Activated CD8-positive, alpha-beta memory T cell treated with anti-CD3 and anti-CD28 coated beads, Interleukin-2, amount 50 U/mL, for 24 hours (primary cell): ENCODE results near the gene NSFL1C.

Experiments used
- DNase-seq: peaks from one replicate; pipeline ENCODE4 v3.0.0-alpha.2; 2020; ENCODE audit errors: extremely low read depth

Gene NSFL1C

GRCh38 chr20:1484438-1485116, 17.9 kb upstream of the NSFL1C start:
- no peak for DNase-seq

- no peak for DNase-seq
Measured at GRCh38 chr20:1479831-1480595, 13.4 kb upstream of the NSFL1C start.

GRCh38 chr20:1478566-1478965, 11.9 kb upstream of the NSFL1C start:
- no peak for DNase-seq

DNA sequence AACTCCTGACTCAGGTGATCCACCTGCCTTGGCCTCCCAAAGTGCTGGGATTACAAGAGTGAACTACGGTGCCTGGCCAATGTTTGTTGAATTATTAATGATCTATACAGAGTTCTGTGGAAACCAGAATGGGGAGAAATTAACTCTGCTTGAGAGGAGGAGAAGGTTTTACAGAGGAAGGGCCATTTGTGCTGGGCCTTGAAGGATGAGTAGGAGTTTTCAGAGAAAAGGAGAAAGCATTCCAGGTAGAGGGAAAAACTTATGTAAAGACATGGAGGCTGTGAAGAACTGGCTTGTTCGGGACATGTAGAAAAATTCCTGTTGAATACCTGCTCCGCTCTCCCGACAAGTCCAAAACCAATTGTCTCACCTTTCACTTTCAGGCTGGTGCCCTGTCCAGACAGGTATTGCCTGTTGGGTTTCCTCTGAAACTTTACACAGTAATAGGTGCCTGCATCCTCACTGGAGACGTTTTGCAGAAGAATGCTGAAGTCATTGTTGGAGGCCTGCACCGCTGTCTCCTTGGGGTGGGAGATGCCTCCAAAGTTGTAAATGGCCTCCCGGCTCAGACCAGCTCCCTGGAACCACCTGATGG, 11.3 kb upstream of the NSFL1C start:
- no peak for DNase-seq

GRCh38 chr20:1474817-1475603, 8.4 kb upstream of the NSFL1C start:
- DNase-seq: no peak

- no peak for DNase-seq
Measured at GRCh38 chr20:1474325-1474724, 7.7 kb upstream of the NSFL1C start.

DNA sequence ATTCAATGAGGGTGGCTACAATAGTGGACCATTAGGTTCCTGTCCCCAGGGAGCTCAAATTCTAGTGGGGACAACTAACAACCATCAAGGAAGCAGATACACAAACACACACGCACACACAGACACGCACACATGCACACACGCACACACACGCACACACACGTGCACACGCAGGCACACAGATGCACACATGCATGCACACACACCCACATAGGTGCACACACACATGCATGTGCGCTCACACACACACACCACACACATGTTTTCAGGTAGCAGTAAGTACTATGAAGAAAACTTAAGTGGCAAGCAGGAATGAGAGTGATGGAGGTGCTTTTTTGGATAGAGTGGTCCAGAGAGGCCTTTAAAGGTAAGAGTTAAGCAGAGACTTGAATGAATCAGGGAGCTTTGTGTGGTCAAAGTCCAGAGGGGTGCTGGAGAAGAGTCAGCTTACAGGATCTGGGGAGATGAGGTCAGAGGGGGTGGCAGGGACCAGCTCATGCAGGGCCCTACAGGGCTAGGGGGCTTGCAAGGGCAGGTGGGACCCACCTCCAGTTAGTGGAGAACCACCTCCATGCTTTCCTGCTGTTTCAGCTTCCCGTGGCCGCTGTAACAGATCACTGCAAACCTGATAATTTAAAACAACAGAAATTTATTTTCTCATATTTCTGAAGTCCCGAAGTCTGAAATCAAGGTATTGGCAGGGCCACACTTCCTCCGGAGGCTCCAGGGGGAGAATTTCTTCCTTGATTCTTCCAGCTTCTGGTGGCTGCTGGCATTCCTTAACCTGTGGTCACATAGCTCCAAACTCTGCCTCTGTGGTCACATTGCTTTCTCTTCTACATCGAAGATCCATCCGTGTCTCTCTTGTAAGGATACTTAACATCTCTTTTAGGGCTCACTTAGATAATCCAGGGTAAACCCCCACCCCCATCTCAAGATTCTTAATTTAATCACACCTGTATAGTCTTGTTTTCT, 6.9 kb upstream of the NSFL1C start:
- DNase-seq: no peak

DNA sequence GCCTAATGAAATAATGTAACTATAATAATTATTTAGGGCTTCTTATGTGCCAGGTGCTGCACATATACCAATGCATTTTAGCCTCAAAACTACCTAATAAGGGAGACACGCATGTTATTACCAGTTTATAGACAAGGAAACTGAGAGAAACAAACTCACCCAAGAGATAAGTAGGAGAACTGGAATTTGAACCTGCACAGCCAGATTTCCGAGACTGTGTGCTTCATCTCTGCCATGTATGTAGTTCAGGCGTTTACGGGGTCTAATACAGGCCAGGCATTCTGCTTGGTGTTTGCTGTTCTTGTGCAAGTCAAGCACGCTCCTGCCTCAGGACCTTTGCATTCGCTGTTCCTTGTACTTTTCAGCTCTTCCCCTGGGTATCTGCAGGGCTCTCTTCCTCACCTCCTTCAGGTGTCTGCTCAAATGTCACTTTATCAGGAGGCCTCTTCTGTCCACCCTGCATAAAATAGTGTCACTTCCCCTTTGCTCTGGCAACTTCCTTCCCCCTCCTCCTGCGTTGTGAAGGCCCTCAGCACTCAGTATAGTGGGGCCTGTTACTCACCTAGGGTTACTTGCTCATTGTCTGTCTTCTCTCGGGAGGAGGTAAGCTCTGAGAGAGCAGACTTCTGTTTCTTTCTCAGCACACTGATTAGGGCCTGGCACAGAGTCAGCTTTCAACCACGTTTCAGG, 6.1 kb upstream of the NSFL1C start:
- no peak for DNase-seq

GRCh38 chr20:1471242-1471641, 4.6 kb upstream of the NSFL1C start:
- no peak for DNase-seq

GRCh38 chr20:1469925-1470571, 3.4 kb upstream of the NSFL1C start:
- no peak for DNase-seq

GRCh38 chr20:1469306-1469905, 2.8 kb upstream of the NSFL1C start:
- no peak for DNase-seq

- DNase-seq: no peak
Measured at GRCh38 chr20:1468117-1468624, 1.5 kb upstream of the NSFL1C start.

GRCh38 chr20:1467355-1468116, 887 bp upstream of the NSFL1C start:
- no peak for DNase-seq

GRCh38 chr20:1467082-1467354, 369 bp upstream of the NSFL1C start:
- DNase-seq: no peak

DNA sequence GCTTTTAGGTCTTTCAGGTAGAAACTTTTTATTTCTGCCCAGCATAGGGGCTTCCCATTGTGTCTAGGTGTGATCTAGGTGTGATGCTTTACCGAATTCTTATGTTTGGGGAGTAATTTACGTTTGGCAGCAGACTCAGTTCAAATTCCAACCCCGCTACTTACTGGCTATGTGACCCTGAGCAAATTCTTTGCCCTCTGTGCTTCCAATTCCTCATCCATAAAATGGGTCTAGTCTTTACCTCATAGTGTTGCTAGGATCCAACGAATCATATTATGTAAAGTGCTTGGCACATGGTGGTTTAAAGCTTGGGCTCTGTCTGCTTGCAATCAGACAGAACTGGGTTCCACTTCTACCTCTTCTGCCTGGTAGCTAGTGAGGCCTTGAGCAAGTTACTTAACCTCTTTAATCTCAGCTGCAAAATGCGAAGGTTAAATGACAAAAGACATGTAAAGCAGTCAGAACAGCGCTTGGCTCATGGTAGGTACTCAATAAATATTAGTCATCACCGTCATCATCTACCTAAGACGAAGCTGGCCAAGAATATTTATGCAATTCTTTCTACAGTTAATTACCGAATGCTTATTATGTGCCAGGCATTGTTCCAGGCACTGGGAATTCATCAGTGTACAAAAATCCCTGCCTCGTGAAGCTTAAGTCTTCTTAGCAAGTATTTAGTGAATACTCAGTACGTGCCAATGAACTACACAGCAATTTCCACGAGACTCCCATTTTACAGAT, 1.0 kb downstream of the NSFL1C start:
- no peak for DNase-seq

DNA sequence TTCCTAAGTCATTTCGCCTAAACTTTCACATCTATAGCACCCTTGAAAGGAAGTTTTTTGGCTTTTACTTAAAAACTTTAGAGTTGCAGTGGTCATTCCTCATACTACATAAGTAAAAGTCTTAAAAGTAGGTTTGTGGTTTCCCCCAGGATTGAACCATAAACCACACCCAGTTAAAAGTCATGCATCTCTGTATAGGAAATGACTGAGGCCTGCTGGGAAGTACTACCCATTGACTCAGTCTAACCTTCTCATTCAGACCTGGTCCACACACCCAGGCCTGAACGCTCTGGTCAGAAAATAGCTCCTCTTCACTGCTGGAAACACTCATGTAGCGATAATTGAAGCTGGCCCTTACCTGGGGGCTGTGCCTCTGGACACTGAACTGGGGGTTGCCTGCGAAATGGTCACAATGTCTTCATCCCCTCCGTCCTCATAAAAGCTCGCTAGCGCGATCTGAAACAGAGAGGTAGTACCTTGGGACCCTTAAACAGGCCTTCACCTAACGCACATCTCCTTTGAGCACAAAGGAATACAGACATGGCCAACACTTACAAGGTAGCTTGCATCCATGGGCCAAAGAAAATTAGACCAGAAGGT, 2.6 kb downstream of the NSFL1C start:
- no peak for DNase-seq

GRCh38 chr20:1462834-1463233, 3.8 kb downstream of the NSFL1C start:
- DNase-seq: no peak

- DNase-seq: no peak
Measured at GRCh38 chr20:1462001-1462400, 4.6 kb downstream of the NSFL1C start.
